ENCODE results near the gene UBXN1.

- TF ChIP-seq, protein P1, sequence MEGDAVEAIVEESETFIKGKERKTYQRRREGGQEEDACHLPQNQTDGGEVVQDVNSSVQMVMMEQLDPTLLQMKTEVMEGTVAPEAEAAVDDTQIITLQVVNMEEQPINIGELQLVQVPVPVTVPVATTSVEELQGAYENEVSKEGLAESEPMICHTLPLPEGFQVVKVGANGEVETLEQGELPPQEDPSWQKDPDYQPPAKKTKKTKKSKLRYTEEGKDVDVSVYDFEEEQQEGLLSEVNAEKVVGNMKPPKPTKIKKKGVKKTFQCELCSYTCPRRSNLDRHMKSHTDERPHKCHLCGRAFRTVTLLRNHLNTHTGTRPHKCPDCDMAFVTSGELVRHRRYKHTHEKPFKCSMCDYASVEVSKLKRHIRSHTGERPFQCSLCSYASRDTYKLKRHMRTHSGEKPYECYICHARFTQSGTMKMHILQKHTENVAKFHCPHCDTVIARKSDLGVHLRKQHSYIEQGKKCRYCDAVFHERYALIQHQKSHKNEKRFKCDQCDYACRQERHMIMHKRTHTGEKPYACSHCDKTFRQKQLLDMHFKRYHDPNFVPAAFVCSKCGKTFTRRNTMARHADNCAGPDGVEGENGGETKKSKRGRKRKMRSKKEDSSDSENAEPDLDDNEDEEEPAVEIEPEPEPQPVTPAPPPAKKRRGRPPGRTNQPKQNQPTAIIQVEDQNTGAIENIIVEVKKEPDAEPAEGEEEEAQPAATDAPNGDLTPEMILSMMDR (IDR thresholded peaks at IDR 0.05), result no peak
- no peak for TF ChIP-seq ZFX (IDR thresholded peaks at IDR 0.05; ENCODE audit: borderline replicate concordance)
Measured at GRCh38 chr11:62678433-62678769, 472 bp downstream of the UBXN1 start.
